ENCODE results near the gene CENPW. TPM values are rescaled to one million over a fixed set of nuclear protein-coding genes. Genes with fewer than 3 reads are reported as not detected.

The CENPW gene
- total RNA-seq, 1 experiment from 2014 or later, result 46.9 TPM

DNA sequence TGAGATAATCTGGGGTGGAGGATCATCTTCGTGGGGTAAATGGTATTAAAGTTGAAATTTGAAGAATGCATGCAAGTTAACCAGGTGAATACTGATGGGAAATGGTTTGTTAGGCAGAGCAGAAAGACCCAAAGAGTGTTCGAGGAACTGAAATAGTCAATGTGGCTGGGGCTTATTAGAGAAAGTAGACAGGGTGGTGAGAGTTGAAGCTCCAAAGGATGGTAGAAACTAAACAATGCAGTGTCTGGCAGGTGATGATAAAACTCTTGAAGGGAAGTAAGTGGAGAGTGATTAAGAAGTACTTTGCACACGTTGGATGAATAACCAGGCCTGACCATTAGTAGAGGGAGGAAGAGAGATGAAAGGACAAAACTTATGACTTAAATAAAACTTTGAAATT, 39.8 kb upstream of the CENPW start:
- H3K9me3 ChIP-seq (ENCODE audit: control insufficient read depth in 1 of 2, insufficient read depth in 1 of 2, low read depth in 1 of 2, low read length in 2 of 2), result no peaks in the 10 kb centered on the region
- H2AFZ ChIP-seq (ENCODE audit: low read depth, low read length, poor library complexity, severe bottlenecking), result no peak overlapping the region
- no TSS peak for BruUV-seq (replicated peaks)
- H3K4me3 ChIP-seq (replicated peaks in 1 of 2; ENCODE audit: low read depth in 1 of 2, low read length in 2 of 2), result no peak overlapping the region
- no peaks in the 10 kb centered on the region for H3K27me3 ChIP-seq (ENCODE audit: insufficient read depth, low read length)
- DNase-seq (ENCODE audit: low read depth, low spot score) (no peak), ATAC-seq (no peak)
- no peak overlapping the region for H3K4me2 ChIP-seq (ENCODE audit: low read length)
- ChIA-PET CTCF (no interaction called here), RAD21 (ENCODE audit: low non-redundant PET in 1 of 2, low total read pairs in 2 of 2, uncharacterized antibody in 2 of 2, unreplicated experiment in 2 of 2) (no interaction called here), POLR2A (no interaction called here)
- no peaks in the 10 kb centered on the region for H3K9me2 ChIP-seq (ENCODE audit: insufficient read depth)
- no peak overlapping the region for H3K27ac ChIP-seq (ENCODE audit: low read depth, low read length)
- H3K79me2 ChIP-seq (ENCODE audit: insufficient read depth, low read length), result no peaks in the 10 kb centered on the region
- no peaks in the 10 kb centered on the region for H4K20me1 ChIP-seq (ENCODE audit: insufficient read depth)
- no peaks in the 10 kb centered on the region for H3K4me1 ChIP-seq (ENCODE audit: control insufficient read depth in 1 of 2, insufficient read depth in 2 of 2, low read length in 2 of 2)
- H3K36me3 ChIP-seq (ENCODE audit: control insufficient read depth in 1 of 2, insufficient read depth in 2 of 2, low read length in 2 of 2), result no peaks in the 10 kb centered on the region
- intact Hi-C loops (cut with micrococcal nuclease), result no loop called here
- H3K9ac ChIP-seq (ENCODE audit: low read length), result no peak overlapping the region
- TF ChIP-seq EZH2phosphoT487 (IDR thresholded peaks at IDR 0.05; ENCODE audit: borderline replicate concordance) (no peak), FOSL1 (IDR thresholded peaks at IDR 0.05; ENCODE audit: low read depth) (no peak), TCF7L2 (IDR thresholded peaks at IDR 0.05; ENCODE audit: borderline replicate concordance, extremely low read depth, insufficient read depth, insufficient read length) (no peak), YY1 (IDR thresholded peaks at IDR 0.05; ENCODE audit: extremely low read depth, insufficient replicate concordance, low read depth, low read length) (no peak), CEBPB (IDR thresholded peaks at IDR 0.05; ENCODE audit: low read depth) (no peak), POLR2AphosphoS5 (IDR thresholded peaks at IDR 0.05; ENCODE audit: low read depth, low read length) (no peak), CBX3 (IDR thresholded peaks at IDR 0.05; ENCODE audit: low read depth) (no peak), JUND (IDR thresholded peaks at IDR 0.05) (no peak), SIN3A (IDR thresholded peaks at IDR 0.05; ENCODE audit: low read depth) (no peak), ZNF274 (IDR thresholded peaks at IDR 0.05; ENCODE audit: low read depth, low read length) (no peak), EGR1 (IDR thresholded peaks at IDR 0.05; ENCODE audit: low read depth) (no peak), SP1 (IDR thresholded peaks at IDR 0.05; ENCODE audit: low read depth) (no peak), RAD21 (IDR thresholded peaks at IDR 0.05; ENCODE audit: low read depth) (no peak), ELF1 (IDR thresholded peaks at IDR 0.05; ENCODE audit: borderline replicate concordance, low read depth) (no peak), POLR2A (IDR thresholded peaks at IDR 0.05; ENCODE audit: borderline replicate concordance, extremely low read depth, insufficient read depth, insufficient read length) (no peak), EZH2 (IDR thresholded peaks at IDR 0.05) (no peak)
- TF ChIP-seq, protein P1, sequence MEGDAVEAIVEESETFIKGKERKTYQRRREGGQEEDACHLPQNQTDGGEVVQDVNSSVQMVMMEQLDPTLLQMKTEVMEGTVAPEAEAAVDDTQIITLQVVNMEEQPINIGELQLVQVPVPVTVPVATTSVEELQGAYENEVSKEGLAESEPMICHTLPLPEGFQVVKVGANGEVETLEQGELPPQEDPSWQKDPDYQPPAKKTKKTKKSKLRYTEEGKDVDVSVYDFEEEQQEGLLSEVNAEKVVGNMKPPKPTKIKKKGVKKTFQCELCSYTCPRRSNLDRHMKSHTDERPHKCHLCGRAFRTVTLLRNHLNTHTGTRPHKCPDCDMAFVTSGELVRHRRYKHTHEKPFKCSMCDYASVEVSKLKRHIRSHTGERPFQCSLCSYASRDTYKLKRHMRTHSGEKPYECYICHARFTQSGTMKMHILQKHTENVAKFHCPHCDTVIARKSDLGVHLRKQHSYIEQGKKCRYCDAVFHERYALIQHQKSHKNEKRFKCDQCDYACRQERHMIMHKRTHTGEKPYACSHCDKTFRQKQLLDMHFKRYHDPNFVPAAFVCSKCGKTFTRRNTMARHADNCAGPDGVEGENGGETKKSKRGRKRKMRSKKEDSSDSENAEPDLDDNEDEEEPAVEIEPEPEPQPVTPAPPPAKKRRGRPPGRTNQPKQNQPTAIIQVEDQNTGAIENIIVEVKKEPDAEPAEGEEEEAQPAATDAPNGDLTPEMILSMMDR (IDR thresholded peaks at IDR 0.05 in 2 of 3, conservative IDR thresholded peaks at IDR 0.05 in 1 of 3; ENCODE audit: borderline replicate concordance in 1 of 3, insufficient read depth in 1 of 3, low read depth in 2 of 3, low read length in 2 of 3), result no peak
- TF ChIP-seq, protein P2, sequence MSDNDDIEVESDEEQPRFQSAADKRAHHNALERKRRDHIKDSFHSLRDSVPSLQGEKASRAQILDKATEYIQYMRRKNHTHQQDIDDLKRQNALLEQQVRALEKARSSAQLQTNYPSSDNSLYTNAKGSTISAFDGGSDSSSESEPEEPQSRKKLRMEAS (IDR thresholded peaks at IDR 0.05), result no peak
- TF ChIP-seq, protein P3, sequence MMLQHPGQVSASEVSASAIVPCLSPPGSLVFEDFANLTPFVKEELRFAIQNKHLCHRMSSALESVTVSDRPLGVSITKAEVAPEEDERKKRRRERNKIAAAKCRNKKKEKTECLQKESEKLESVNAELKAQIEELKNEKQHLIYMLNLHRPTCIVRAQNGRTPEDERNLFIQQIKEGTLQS (IDR thresholded peaks at IDR 0.05), result no peak
- TF ChIP-seq, protein P4, sequence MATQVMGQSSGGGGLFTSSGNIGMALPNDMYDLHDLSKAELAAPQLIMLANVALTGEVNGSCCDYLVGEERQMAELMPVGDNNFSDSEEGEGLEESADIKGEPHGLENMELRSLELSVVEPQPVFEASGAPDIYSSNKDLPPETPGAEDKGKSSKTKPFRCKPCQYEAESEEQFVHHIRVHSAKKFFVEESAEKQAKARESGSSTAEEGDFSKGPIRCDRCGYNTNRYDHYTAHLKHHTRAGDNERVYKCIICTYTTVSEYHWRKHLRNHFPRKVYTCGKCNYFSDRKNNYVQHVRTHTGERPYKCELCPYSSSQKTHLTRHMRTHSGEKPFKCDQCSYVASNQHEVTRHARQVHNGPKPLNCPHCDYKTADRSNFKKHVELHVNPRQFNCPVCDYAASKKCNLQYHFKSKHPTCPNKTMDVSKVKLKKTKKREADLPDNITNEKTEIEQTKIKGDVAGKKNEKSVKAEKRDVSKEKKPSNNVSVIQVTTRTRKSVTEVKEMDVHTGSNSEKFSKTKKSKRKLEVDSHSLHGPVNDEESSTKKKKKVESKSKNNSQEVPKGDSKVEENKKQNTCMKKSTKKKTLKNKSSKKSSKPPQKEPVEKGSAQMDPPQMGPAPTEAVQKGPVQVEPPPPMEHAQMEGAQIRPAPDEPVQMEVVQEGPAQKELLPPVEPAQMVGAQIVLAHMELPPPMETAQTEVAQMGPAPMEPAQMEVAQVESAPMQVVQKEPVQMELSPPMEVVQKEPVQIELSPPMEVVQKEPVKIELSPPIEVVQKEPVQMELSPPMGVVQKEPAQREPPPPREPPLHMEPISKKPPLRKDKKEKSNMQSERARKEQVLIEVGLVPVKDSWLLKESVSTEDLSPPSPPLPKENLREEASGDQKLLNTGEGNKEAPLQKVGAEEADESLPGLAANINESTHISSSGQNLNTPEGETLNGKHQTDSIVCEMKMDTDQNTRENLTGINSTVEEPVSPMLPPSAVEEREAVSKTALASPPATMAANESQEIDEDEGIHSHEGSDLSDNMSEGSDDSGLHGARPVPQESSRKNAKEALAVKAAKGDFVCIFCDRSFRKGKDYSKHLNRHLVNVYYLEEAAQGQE (IDR thresholded peaks at IDR 0.05; ENCODE audit: low read depth), result no peak
